GM12891 (cell line): ENCODE results near the gene CIZ1.

ENCODE experiments used
- PAX5 ChIP-seq: IDR thresholded peaks from 2 replicates; pipeline ENCODE4 v1.6.1; 2011; ENCODE audit warnings: low read length, moderate library complexity, mild to moderate bottlenecking; ENCODE audit not compliant: insufficient read depth, severe bottlenecking
- POLR2A ChIP-seq: IDR thresholded peaks from 2 replicates; pipeline ENCODE4 v1.6.1; 2011; ENCODE audit warnings: low read depth, low read length, control low read depth
- POLR2AphosphoS5 ChIP-seq: IDR thresholded peaks from 2 replicates; pipeline ENCODE4 v1.6.1; 2011; ENCODE audit warnings: low read depth, low read length, control low read depth
- POU2F2 ChIP-seq: IDR thresholded peaks from 2 replicates; pipeline ENCODE4 v1.6.1; 2011; ENCODE audit warnings: low read depth, mild to moderate bottlenecking, control low read depth, low read length, moderate library complexity
- SPI1 ChIP-seq: IDR thresholded peaks from 2 replicates; pipeline ENCODE4 v1.6.1; 2011; ENCODE audit warnings: low read depth, low read length, control low read depth
- TAF1 ChIP-seq: IDR thresholded peaks from 2 replicates; pipeline ENCODE4 v1.6.1; 2011; ENCODE audit warnings: low read depth, low read length, control low read depth

GRCh38 chr9:128128836-128129590 is 62.4 kb downstream of the CIZ1 start:
- TF ChIP-seq POLR2A (no peak), POLR2AphosphoS5 (no peak), TAF1 (no peak), PAX5 (no peak), POU2F2 (no peak), SPI1 (no peak)
